ENCODE measurements around the gene IVD. TPM values are rescaled to one million over a fixed set of nuclear protein-coding genes. Genes with fewer than 3 reads are reported as not detected.

Gene IVD
- 56.9 TPM for polyA plus RNA-seq (2013)

DNA sequence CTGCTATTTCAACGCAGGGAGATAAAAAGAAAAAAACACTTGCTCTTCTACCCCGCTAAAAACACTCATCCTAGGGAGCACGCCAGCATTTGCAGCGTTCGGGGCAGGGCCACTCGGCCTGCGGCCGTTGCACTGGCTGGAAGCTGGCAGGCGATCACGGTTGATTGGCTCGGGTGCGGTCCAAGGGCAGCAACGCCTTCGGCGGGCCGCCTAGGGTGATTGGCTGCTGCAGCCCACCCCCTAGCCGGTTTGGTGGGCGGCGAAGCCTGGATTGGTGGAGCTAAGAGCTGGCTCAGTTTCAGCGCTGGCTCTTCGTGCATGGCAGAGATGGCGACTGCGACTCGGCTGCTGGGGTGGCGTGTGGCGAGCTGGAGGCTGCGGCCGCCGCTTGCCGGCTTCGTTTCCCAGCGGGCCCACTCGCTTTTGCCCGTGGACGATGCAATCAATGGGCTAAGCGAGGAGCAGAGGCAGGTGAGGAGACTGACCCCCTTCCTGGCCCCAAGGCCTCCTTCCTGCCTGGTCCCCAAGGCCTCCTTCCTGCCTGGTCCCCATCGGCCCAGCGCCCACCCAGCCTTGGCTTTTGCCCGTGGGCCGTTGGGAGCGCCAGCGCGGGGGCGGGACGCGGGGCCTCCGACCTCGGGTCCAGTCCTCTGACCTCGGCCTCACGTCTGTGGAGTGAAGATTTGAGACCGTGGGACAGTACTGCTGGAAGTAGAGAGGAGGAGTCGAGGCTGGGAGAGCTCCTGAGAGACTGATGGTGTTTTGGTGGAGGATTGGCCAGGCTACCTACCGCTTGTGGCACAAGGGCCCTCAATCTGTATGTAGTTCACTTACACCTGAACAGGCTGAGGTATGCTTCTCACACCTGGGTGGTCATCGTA, at the start of gene IVD:
TSS of gene IVD (plus strand) at position 295 of the 881 bp plus-strand sequence. CDS start at position 328, 33 bp downstream.
- Histone ChIP-seq H3K9me3 (ENCODE audit: control extremely low read depth in 1 of 5, control insufficient read depth in 4 of 5, insufficient read depth in 2 of 5, low read depth in 1 of 5, low read length in 4 of 5) (no peaks in the 10 kb centered on the region), H3K4me1 (ENCODE audit: control extremely low read depth in 1 of 4, control insufficient read depth in 4 of 4, insufficient read depth in 4 of 4, low read length in 3 of 4) (peaks cover 10 to 29% (median 25%) of the 10 kb centered on the region in 4 experiments), H3K36me3 (ENCODE audit: control insufficient read depth in 4 of 4, insufficient read depth in 4 of 4, low read length in 3 of 4) (peaks cover 1 to 31% (median 20%) of the 10 kb centered on the region in 4 experiments), H3K4me3 (ENCODE audit: control insufficient read depth in 1 of 7, extremely low read depth in 1 of 7, insufficient read depth in 4 of 7, low read depth in 2 of 7, low read length in 6 of 7) (peak within 1 kb of the TSS; percentile 38 to 95 (median 83)), H3K27me3 (replicated peaks in 2 of 5; ENCODE audit: control insufficient read depth in 4 of 5, insufficient read depth in 5 of 5, low read length in 4 of 5) (no peaks in the 10 kb centered on the region), H3K27ac (ENCODE audit: insufficient read depth in 1 of 2, low read depth in 1 of 2, low read length in 2 of 2, poor library complexity in 1 of 2, severe bottlenecking in 2 of 2) (peak within 1 kb of the TSS; percentile 61 to 81)
- 1% methylated on average over 41 of the region's 54 CpGs for WGBS (ENCODE audit: insufficient coverage)
- ChIA-PET POLR2A (interaction anchor here (0.6 to 1.0 kb wide), 2 partner anchors 8 to 167 kb away, joined by 3 to 5 read pairs; partner anchors contain the start of gene PAK6), CTCF (interaction anchor here (0.8 to 3.7 kb wide), 11 partner anchors 8 to 83 kb away, joined by 3 to 31 read pairs (median 5); partner anchors contain the start of gene INAFM2)
- DNase-seq = peak; percentile 92 to 97 (median 97)

DNA sequence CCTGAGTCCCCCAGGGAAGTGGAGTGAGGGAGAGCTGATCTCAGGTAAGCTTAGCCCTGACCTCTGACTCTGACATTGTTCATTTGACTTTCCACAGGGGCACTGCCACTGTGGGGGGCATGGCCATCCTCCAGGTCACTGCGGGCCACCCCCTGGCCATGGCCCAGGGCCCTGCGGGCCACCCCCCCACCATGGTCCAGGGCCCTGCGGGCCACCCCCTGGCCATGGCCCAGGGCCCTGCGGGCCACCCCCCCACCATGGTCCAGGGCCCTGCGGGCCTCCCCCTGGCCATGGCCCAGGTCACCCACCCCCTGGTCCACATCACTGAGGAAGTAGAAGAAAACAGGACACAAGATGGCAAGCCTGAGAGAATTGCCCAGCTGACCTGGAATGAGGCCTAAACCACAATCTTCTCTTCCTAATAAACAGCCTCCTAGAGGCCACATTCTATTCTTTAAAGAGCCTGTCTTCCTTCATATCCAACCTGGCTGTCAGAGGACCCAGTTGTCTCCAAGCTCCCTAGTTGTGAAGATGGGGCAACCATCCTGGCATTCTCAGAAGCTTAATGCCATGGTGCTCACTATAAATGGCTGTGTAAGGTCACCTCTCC, 49.5 kb upstream of the IVD start:
- Histone ChIP-seq H3K4me3 (ENCODE audit: control insufficient read depth in 1 of 7, extremely low read depth in 1 of 7, insufficient read depth in 4 of 7, low read depth in 2 of 7, low read length in 6 of 7) (no peak overlapping the region), H3K27me3 (replicated peaks in 2 of 5; ENCODE audit: control insufficient read depth in 4 of 5, insufficient read depth in 5 of 5, low read length in 4 of 5) (peaks cover 0 to 2% (median 0%) of the 10 kb centered on the region in 5 experiments), H3K9me3 (ENCODE audit: control extremely low read depth in 1 of 5, control insufficient read depth in 4 of 5, insufficient read depth in 2 of 5, low read depth in 1 of 5, low read length in 4 of 5) (no peaks in the 10 kb centered on the region), H3K36me3 (ENCODE audit: control insufficient read depth in 4 of 4, insufficient read depth in 4 of 4, low read length in 3 of 4) (no peaks in the 10 kb centered on the region), H3K27ac (ENCODE audit: insufficient read depth in 1 of 2, low read depth in 1 of 2, low read length in 2 of 2, poor library complexity in 1 of 2, severe bottlenecking in 2 of 2) (no peak overlapping the region), H3K4me1 (ENCODE audit: control extremely low read depth in 1 of 4, control insufficient read depth in 4 of 4, insufficient read depth in 4 of 4, low read length in 3 of 4) (peaks cover 0 to 22% (median 18%) of the 10 kb centered on the region in 4 experiments)
- WGBS (ENCODE audit: insufficient coverage) = no CpG with 5 or more reads among the region's 5 CpGs
- DNase-seq = no peak
- CTCF ChIA-PET = interaction anchor here (0.8 to 10.9 kb wide), 7 partner anchors 11 to 84 kb away, joined by 3 to 139 read pairs (median 5); partner anchors contain the start of genes CCDC9B, KNSTRN and PLCB2
- POLR2A ChIA-PET = interaction anchor here (0.9 to 1.0 kb wide), 2 partner anchors 9 to 33 kb away, joined by 3 read pairs; partner anchors contain the start of gene INAFM2

DNA sequence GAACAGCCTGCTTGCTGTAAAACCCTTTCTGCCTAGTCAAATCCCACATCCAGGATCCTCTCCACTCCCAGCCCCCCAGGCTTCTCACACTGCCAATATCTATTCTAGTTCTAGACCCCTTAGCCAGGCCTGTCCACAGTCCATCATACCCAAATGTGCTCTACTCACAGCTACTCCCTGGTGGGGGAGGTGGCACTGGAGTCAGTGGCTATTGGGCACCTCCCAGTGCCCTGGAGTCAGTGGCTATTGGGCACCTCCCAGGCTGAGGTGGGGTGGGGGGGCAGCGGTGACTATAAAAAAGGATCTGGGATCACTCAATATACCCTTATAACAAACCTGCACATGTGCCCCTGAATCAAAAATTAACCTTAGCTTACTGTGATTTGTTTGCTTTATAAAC, 48.3 kb upstream of the IVD start:
- peaks cover 0 to 2% (median 0%) of the 10 kb centered on the region in 5 experiments for H3K27me3 ChIP-seq (replicated peaks in 2 of 5; ENCODE audit: control insufficient read depth in 4 of 5, insufficient read depth in 5 of 5, low read length in 4 of 5)
- no CpG with 5 or more reads among the region's 1 CpG for WGBS (ENCODE audit: insufficient coverage)
- no peak overlapping the region for H3K27ac ChIP-seq (ENCODE audit: insufficient read depth in 1 of 2, low read depth in 1 of 2, low read length in 2 of 2, poor library complexity in 1 of 2, severe bottlenecking in 2 of 2)
- ChIA-PET CTCF (interaction anchor here (1.0 to 10.9 kb wide), 9 partner anchors 10 to 78 kb away, joined by 3 to 139 read pairs (median 3); partner anchors contain the start of genes CCDC9B and PLCB2), POLR2A (interaction anchor here (0.9 kb wide), 1 partner anchor 34 kb away, joined by 3 read pairs; the partner anchor contains the start of gene INAFM2)
- peak overlapping the region in 4 of 7 experiments; percentile 23 to 77 (median 72) for H3K4me3 ChIP-seq (ENCODE audit: control insufficient read depth in 1 of 7, extremely low read depth in 1 of 7, insufficient read depth in 4 of 7, low read depth in 2 of 7, low read length in 6 of 7)
- H3K4me1 ChIP-seq (ENCODE audit: control extremely low read depth in 1 of 4, control insufficient read depth in 4 of 4, insufficient read depth in 4 of 4, low read length in 3 of 4) = peaks cover 0 to 22% (median 17%) of the 10 kb centered on the region in 4 experiments
- no peaks in the 10 kb centered on the region for H3K9me3 ChIP-seq (ENCODE audit: control extremely low read depth in 1 of 5, control insufficient read depth in 4 of 5, insufficient read depth in 2 of 5, low read depth in 1 of 5, low read length in 4 of 5)
- H3K36me3 ChIP-seq (ENCODE audit: control insufficient read depth in 4 of 4, insufficient read depth in 4 of 4, low read length in 3 of 4) = peaks cover 0 to 4% (median 0%) of the 10 kb centered on the region in 4 experiments
- DNase-seq = no peak

- Histone ChIP-seq H3K4me1 (ENCODE audit: control extremely low read depth in 1 of 4, control insufficient read depth in 4 of 4, insufficient read depth in 4 of 4, low read length in 3 of 4) (peaks cover 0 to 22% (median 17%) of the 10 kb centered on the region in 4 experiments), H3K27ac (ENCODE audit: insufficient read depth in 1 of 2, low read depth in 1 of 2, low read length in 2 of 2, poor library complexity in 1 of 2, severe bottlenecking in 2 of 2) (no peak within 1 kb of the TSS), H3K9me3 (ENCODE audit: control extremely low read depth in 1 of 5, control insufficient read depth in 4 of 5, insufficient read depth in 2 of 5, low read depth in 1 of 5, low read length in 4 of 5) (no peaks in the 10 kb centered on the region), H3K36me3 (ENCODE audit: control insufficient read depth in 4 of 4, insufficient read depth in 4 of 4, low read length in 3 of 4) (peaks cover 0 to 4% (median 0%) of the 10 kb centered on the region in 4 experiments), H3K4me3 (ENCODE audit: control insufficient read depth in 1 of 7, extremely low read depth in 1 of 7, insufficient read depth in 4 of 7, low read depth in 2 of 7, low read length in 6 of 7) (peak within 1 kb of the TSS; percentile 23 to 78 (median 62)), H3K27me3 (replicated peaks in 2 of 5; ENCODE audit: control insufficient read depth in 4 of 5, insufficient read depth in 5 of 5, low read length in 4 of 5) (peaks cover 0 to 2% (median 0%) of the 10 kb centered on the region in 5 experiments)
- ChIA-PET POLR2A (no interaction called here), CTCF (interaction anchor here (1.0 to 10.9 kb wide), 8 partner anchors 9 to 79 kb away, joined by 3 to 139 read pairs (median 3); partner anchors contain the start of gene CCDC9B)
- peak; percentile 66 to 81 (median 80) for DNase-seq
- under 1% methylated on average over 61 of the region's 82 CpGs for WGBS (ENCODE audit: insufficient coverage)
These were observed 47.7 kb upstream of the IVD start, which contains the start of gene DISP2 for GRCh38 chr15:40357723-40358470. Gene DISP2, plus strand, starts transcription at chr15:40358219. Its CDS starts 103 bp downstream, at chr15:40358322.

DNA sequence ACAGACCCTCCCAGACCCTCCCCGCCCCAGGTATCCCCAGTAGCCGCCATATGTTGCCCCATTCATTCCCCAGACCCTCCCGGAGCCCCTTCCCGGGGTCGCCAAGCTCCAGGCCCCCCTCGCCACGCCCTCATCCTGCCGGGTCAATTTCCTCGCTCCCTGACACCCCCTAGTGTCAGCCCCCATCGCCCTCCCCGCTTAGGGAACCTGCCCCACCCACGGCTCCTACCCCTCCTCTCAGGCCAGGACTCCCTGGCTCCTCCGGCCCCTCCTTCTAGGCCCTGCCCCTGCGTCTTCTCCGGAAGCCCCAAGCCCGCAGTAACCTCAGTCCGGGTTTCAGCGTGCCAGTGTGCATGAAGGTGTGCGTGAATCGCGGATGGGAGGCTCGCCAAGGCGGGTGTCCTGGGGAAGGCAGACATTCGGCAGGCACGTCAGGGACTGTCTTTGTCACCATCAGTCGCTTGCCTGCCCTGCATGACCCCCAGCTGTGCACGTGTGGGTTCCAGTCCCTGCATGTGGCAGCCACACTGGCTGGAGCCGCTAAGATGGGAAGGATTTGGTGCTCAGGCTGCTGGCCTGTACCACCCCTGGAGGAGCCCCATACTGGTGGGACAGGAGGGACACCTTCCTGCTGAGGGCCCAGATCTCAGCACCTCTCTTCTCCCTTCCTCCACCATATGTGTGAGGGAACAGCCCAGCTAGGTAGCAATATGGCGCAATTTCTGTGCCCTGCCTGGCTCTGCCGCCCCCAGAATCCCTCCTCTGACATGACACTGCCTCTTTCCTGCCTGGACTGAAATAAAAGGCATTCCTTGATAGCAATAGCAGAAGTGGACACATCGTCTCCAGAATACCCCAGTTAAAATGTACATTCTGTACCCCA, 46.9 kb upstream of the IVD start:
- ChIA-PET POLR2A (no interaction called here), CTCF (interaction anchor here (0.9 to 10.9 kb wide), 3 partner anchors 17 to 79 kb away, joined by 3 to 139 read pairs (median 3); partner anchors contain the start of gene CCDC9B)
- Histone ChIP-seq H3K36me3 (ENCODE audit: control insufficient read depth in 4 of 4, insufficient read depth in 4 of 4, low read length in 3 of 4) (peaks cover 0 to 4% (median 0%) of the 10 kb centered on the region in 4 experiments), H3K4me1 (ENCODE audit: control extremely low read depth in 1 of 4, control insufficient read depth in 4 of 4, insufficient read depth in 4 of 4, low read length in 3 of 4) (peaks cover 0 to 22% (median 17%) of the 10 kb centered on the region in 4 experiments), H3K27ac (ENCODE audit: insufficient read depth in 1 of 2, low read depth in 1 of 2, low read length in 2 of 2, poor library complexity in 1 of 2, severe bottlenecking in 2 of 2) (no peak overlapping the region), H3K27me3 (replicated peaks in 2 of 5; ENCODE audit: control insufficient read depth in 4 of 5, insufficient read depth in 5 of 5, low read length in 4 of 5) (peaks cover 0 to 2% (median 0%) of the 10 kb centered on the region in 5 experiments), H3K9me3 (ENCODE audit: control extremely low read depth in 1 of 5, control insufficient read depth in 4 of 5, insufficient read depth in 2 of 5, low read depth in 1 of 5, low read length in 4 of 5) (no peaks in the 10 kb centered on the region), H3K4me3 (ENCODE audit: control insufficient read depth in 1 of 7, extremely low read depth in 1 of 7, insufficient read depth in 4 of 7, low read depth in 2 of 7, low read length in 6 of 7) (peak overlapping the region in 6 of 7 experiments; percentile 50 to 78 (median 66))
- peak in 2 of 3 donors; percentile 22 to 35 for DNase-seq
- WGBS (ENCODE audit: insufficient coverage) = 15% methylated on average over 23 of the region's 31 CpGs

Data from common myeloid progenitor, CD34-positive (primary cell).